Prostate gland (tissue), 2 donors: ENCODE results near the gene KLF7.

Experiments
- POLR2AphosphoS5 ChIP-seq: sonication (generic); formaldehyde crosslinking; IDR thresholded peaks from one replicate; pipeline ENCODE4 v1.6.1; 2017; ENCODE audit warnings: antibody characterized with exemption
- TF ChIP-seq, protein P1 (sequence below), 4 experiments: fragments of 200-600 bp in 2 of 4; fragments of 450-650 bp in 2 of 4; sonication (generic) in 2 of 4; IDR thresholded peaks; 1 replicate in 3 of 4; 2 replicates in 1 of 4; pipeline ENCODE4 v1.5.1; 2016 to 2019; ENCODE audit warnings: antibody characterized with exemption in 4 of 4, mild to moderate bottlenecking in 2 of 4, moderate library complexity in 2 of 4

- TF ChIP-seq, protein P1, sequence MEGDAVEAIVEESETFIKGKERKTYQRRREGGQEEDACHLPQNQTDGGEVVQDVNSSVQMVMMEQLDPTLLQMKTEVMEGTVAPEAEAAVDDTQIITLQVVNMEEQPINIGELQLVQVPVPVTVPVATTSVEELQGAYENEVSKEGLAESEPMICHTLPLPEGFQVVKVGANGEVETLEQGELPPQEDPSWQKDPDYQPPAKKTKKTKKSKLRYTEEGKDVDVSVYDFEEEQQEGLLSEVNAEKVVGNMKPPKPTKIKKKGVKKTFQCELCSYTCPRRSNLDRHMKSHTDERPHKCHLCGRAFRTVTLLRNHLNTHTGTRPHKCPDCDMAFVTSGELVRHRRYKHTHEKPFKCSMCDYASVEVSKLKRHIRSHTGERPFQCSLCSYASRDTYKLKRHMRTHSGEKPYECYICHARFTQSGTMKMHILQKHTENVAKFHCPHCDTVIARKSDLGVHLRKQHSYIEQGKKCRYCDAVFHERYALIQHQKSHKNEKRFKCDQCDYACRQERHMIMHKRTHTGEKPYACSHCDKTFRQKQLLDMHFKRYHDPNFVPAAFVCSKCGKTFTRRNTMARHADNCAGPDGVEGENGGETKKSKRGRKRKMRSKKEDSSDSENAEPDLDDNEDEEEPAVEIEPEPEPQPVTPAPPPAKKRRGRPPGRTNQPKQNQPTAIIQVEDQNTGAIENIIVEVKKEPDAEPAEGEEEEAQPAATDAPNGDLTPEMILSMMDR (IDR thresholded peaks at IDR 0.05) = no peak
- no peak for TF ChIP-seq POLR2AphosphoS5
Observed at GRCh38 chr2:207160115-207160514, 5.6 kb downstream of the KLF7 start.
